GM23338 (cell line): Measurements from ENCODE around the gene CD247. TPM values are rescaled to one million over a fixed set of nuclear protein-coding genes. Genes with fewer than 3 reads are reported as not detected.

ENCODE experiments used
- ATAC-seq: fragments of 200-7000 bp; cut with Tn5 transposase; 3 replicates; pipeline ENCODE4 v1.9.1; 2020
- DNase-seq: peaks from one replicate; pipeline ENCODE4 v3.0.0-alpha.2; 2015; ENCODE audit warnings: low spot score
- H2AFZ ChIP-seq: fragments of 200-600 bp; sonication (generic); 2 replicates; pipeline ENCODE4 v1.8.0; 2016; ENCODE audit warnings: antibody characterized with exemption, mild to moderate bottlenecking, moderate library complexity
- H3F3A ChIP-seq: fragments of 200-600 bp; sonication (generic); replicated peaks from 2 replicates; pipeline ENCODE4 v1.8.0; 2017; ENCODE audit warnings: antibody characterized with exemption, mixed run types, low read depth
- H3K27ac ChIP-seq: fragments of 200-600 bp; sonication (generic); 2 replicates; pipeline ENCODE4 v1.6.1; 2016; ENCODE audit warnings: low read depth
- H3K27me3 ChIP-seq: fragments of 200-600 bp; sonication (generic); 2 replicates; pipeline ENCODE4 v1.8.0; 2016; ENCODE audit warnings: mild to moderate bottlenecking, mixed run types, moderate library complexity; ENCODE audit not compliant: insufficient read depth
- H3K36me3 ChIP-seq: fragments of 200-600 bp; sonication (generic); 2 replicates; pipeline ENCODE4 v1.8.0; 2016; ENCODE audit warnings: mild to moderate bottlenecking; ENCODE audit not compliant: insufficient read depth
- H3K4me1 ChIP-seq: fragments of 200-600 bp; sonication (generic); 2 replicates; pipeline ENCODE4 v1.8.0; 2016; ENCODE audit warnings: mild to moderate bottlenecking, moderate library complexity; ENCODE audit not compliant: insufficient read depth
- H3K4me2 ChIP-seq: fragments of 200-600 bp; sonication (generic); 2 replicates; pipeline ENCODE4 v1.7.1; 2017; ENCODE audit warnings: mixed run types
- H3K4me3 ChIP-seq: fragments of 200-600 bp; sonication (generic); 2 replicates; pipeline ENCODE4 v1.6.1; 2016; ENCODE audit warnings: mixed run types
- H3K79me2 ChIP-seq: fragments of 200-600 bp; sonication (generic); replicated peaks from 2 replicates; pipeline ENCODE4 v1.8.0; 2017; ENCODE audit warnings: mild to moderate bottlenecking; ENCODE audit not compliant: insufficient read depth
- H3K9me2 ChIP-seq: fragments of 200-600 bp; sonication (generic); 2 replicates; pipeline ENCODE4 v1.8.0; 2017; ENCODE audit not compliant: insufficient read depth
- H4K20me1 ChIP-seq: fragments of 200-600 bp; sonication (generic); replicated peaks from 2 replicates; pipeline ENCODE4 v1.8.0; 2017; ENCODE audit warnings: mild to moderate bottlenecking; ENCODE audit not compliant: insufficient read depth
- H3K27ac Mint-ChIP-seq: 2 replicates; pipeline ENCODE4 v1.8.0; 2020; ENCODE audit warnings: inconsistent platforms, mild to moderate bottlenecking, moderate library complexity, mixed read lengths
- H3K27me3 Mint-ChIP-seq: 3 replicates; pipeline ENCODE4 v1.8.0; 2022; ENCODE audit warnings: low read depth, mild to moderate bottlenecking, moderate library complexity, mixed read lengths, inconsistent platforms; ENCODE audit not compliant: insufficient read depth, poor library complexity
- H3K36me3 Mint-ChIP-seq: 3 replicates; pipeline ENCODE4 v1.8.0; 2021; ENCODE audit warnings: low read depth, mild to moderate bottlenecking, inconsistent platforms, moderate library complexity, mixed read lengths
- H3K4me1 Mint-ChIP-seq: 3 replicates; pipeline ENCODE4 v1.8.0; 2020; ENCODE audit warnings: mild to moderate bottlenecking, inconsistent platforms, mixed read lengths
- H3K4me3 Mint-ChIP-seq: 3 replicates; pipeline ENCODE4 v1.8.0; 2021; ENCODE audit warnings: moderate library complexity, mild to moderate bottlenecking, inconsistent platforms, mixed read lengths
- H3K9me3 Mint-ChIP-seq: 3 replicates; pipeline ENCODE4 v1.8.0; 2020; ENCODE audit warnings: moderate library complexity, mild to moderate bottlenecking, inconsistent platforms, mixed read lengths
- CREB1 ChIP-seq: fragments of 250-450 bp; sonication (Bioruptor Pico); IDR thresholded peaks from 2 replicates; pipeline ENCODE4 v1.5.0; 2020; ENCODE audit warnings: low read depth, mild to moderate bottlenecking, moderate library complexity
- CTCF ChIP-seq, 2 experiments: fragments of 200-600 bp in 1 of 2; sonication (generic) in 1 of 2; conservative IDR thresholded peaks; 2 replicates each; pipeline versions ENCODE4 v1.5.1 to v1.6.1; 2016 to 2017; ENCODE audit warnings: antibody characterized with exemption in 2 of 2, low read depth in 2 of 2, mild to moderate bottlenecking in 2 of 2, moderate library complexity in 1 of 2
- ETS1 ChIP-seq: IDR thresholded peaks from 2 replicates; pipeline ENCODE4 v1.6.1; 2016; ENCODE audit warnings: antibody characterized with exemption
- EZH2 ChIP-seq: fragments of 200-600 bp; sonication (generic); IDR thresholded peaks from one replicate; pipeline ENCODE4 v1.8.0; 2017; ENCODE audit warnings: antibody characterized with exemption, mild to moderate bottlenecking, low read depth; ENCODE audit not compliant: unreplicated experiment
- EZH2phosphoT487 ChIP-seq: fragments of 200-600 bp; sonication (generic); IDR thresholded peaks from one replicate; pipeline ENCODE4 v1.8.1; 2018; ENCODE audit warnings: antibody characterized with exemption; ENCODE audit not compliant: unreplicated experiment
- JUNB ChIP-seq: IDR thresholded peaks from one replicate; pipeline ENCODE4 v1.6.1; 2016; ENCODE audit warnings: antibody characterized with exemption; ENCODE audit not compliant: unreplicated experiment
- NANOG ChIP-seq: IDR thresholded peaks from 2 replicates; pipeline ENCODE4 v1.6.1; 2016; ENCODE audit warnings: antibody characterized with exemption, borderline replicate concordance
- POLR2AphosphoS5 ChIP-seq: IDR thresholded peaks from 2 replicates; pipeline ENCODE4 v1.6.1; 2016; ENCODE audit warnings: antibody characterized with exemption, low read depth
- REST ChIP-seq: IDR thresholded peaks from one replicate; pipeline ENCODE4 v1.6.1; 2018; ENCODE audit warnings: antibody characterized with exemption; ENCODE audit not compliant: unreplicated experiment
- STAT1 ChIP-seq: IDR thresholded peaks from one replicate; pipeline ENCODE4 v1.6.1; 2016; ENCODE audit warnings: antibody characterized with exemption; ENCODE audit not compliant: unreplicated experiment
- ZNF114 ChIP-seq: fragments of 250-450 bp; sonication (Bioruptor Pico); IDR thresholded peaks from 2 replicates; pipeline ENCODE4 v1.5.0; 2020; ENCODE audit warnings: mild to moderate bottlenecking, moderate library complexity
- ZNF331 ChIP-seq: fragments of 250-450 bp; sonication (Bioruptor Pico); IDR thresholded peaks from 2 replicates; pipeline ENCODE4 v1.5.0; 2020; ENCODE audit warnings: low read depth, mild to moderate bottlenecking, moderate library complexity
- polyA plus RNA-seq: library from polyadenylated mRNA; unstranded; fragments of >200 nt; fragmentation: Nextera tagmentation; extraction: Ambion mirVana; gene quantifications from 2 replicates; pipeline ENCODE4 v1.2.1, GENCODE V29; 2016
- total RNA-seq: library from RNA; depleted of rRNA; stranded (reverse); fragments of >200 nt; shearing (Covaris generic); gene quantifications from 2 replicates; pipeline ENCODE4 v1.2.3, GENCODE V29; 2014

CD247 gene
- total and polyA plus RNA-seq, 2 experiments from 2014 or later, result 1.2 to 1.4 TPM

DNA sequence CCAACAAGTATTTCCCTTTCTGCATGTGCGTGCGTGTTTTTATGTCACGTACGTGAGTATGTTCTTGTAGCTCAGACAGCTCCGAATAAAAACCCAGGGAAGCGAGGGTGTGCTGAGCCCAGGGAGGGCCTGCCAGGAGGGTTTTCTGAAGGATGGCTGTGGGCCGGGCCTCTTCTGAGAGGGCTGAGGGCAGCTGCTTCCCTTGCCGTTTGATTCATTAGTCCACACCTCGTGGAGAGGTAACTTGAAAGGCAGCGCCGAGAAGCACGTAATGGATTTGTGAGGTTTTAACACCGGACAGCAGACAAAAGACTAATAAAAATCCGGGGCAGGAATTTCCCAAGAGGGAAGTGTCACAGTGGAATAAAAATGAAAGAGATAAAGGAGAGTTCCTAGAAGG is 29.5 kb downstream of the CD247 start:
- DNase-seq, result peak; percentile 38
- Mint-ChIP-seq H3K4me3 (0 out of 3 replicates have a peak overlapping the region, but pooled peaks have one; percentile 45), H3K36me3 (no peaks in the 10 kb centered on the region), H3K9me3 (no peaks in the 10 kb centered on the region), H3K27me3 (peaks cover 24% of the 10 kb centered on the region), H3K27ac (no peak overlapping the region), H3K4me1 (peaks cover 52% of the 10 kb centered on the region)
- Histone ChIP-seq H3F3A (peaks cover 4% of the 10 kb centered on the region; the same call in 1 of the 2 replicates), H3K27ac (no peak overlapping the region), H3K36me3 (no peaks in the 10 kb centered on the region), H3K27me3 (no peaks in the 10 kb centered on the region), H3K9me2 (0 out of 2 replicates have a peak, but pooled peaks cover 4% of the 10 kb centered on the region), H3K4me1 (peaks cover 32% of the 10 kb centered on the region), H3K79me2 (no peaks in the 10 kb centered on the region), H4K20me1 (no peaks in the 10 kb centered on the region), H2AFZ (0 out of 2 replicates have a peak overlapping the region, but pooled peaks have one; percentile 4), H3K4me2 (peak overlapping the region; percentile 44), H3K4me3 (no peak overlapping the region; the same call in 1 of the 2 replicates)
- TF ChIP-seq STAT1, result no peak
- no peak for TF ChIP-seq ZNF331 (CRISPR knock-in tag)
- no peak for TF ChIP-seq POLR2AphosphoS5
- no peak for TF ChIP-seq CTCF (conservative IDR thresholded peaks at IDR 0.05; ENCODE audit: low read depth in 2 of 2)
- TF ChIP-seq EZH2, result no peak
- no peak for TF ChIP-seq NANOG
- no peak for TF ChIP-seq EZH2phosphoT487
- TF ChIP-seq ETS1, result no peak
- TF ChIP-seq ZNF114 (CRISPR knock-in tag), result no peak
- no peak for TF ChIP-seq JUNB
- no peak for TF ChIP-seq CREB1 (CRISPR knock-in tag)
- TF ChIP-seq REST, result no peak
- ATAC-seq, result peak; percentile 33
